HG03442 (cell line): ENCODE data around the gene PABPN1L.

ENCODE experiments used
- ATAC-seq: cut with Tn5 transposase; IDR thresholded peaks from one replicate; pipeline ENCODE4 v1.9.1; 2021; ENCODE audit warnings: mild to moderate bottlenecking, moderate library complexity; ENCODE audit not compliant: unreplicated experiment

Gene PABPN1L

GRCh38 chr16:88866151-88866920, at the start of gene PABPN1L:
PABPN1L (minus strand) TSS chr16:88866660; CDS start chr16:88866606, 54 bp downstream.
- no peak for ATAC-seq

- no peak for ATAC-seq
These were observed 49.3 kb upstream of the PABPN1L start for GRCh38 chr16:88915639-88916327.

GRCh38 chr16:88914750-88915368, 48.4 kb upstream of the PABPN1L start:
- no peak for ATAC-seq

- ATAC-seq: no peak
These were observed 47.4 kb upstream of the PABPN1L start for GRCh38 chr16:88913870-88914269.

- ATAC-seq: no peak
These were observed 46.6 kb upstream of the PABPN1L start for GRCh38 chr16:88913001-88913612.

GRCh38 chr16:88912556-88912955, 46.1 kb upstream of the PABPN1L start:
- no peak for ATAC-seq

GRCh38 chr16:88911946-88912310, 45.5 kb upstream of the PABPN1L start:
- ATAC-seq: no peak

GRCh38 chr16:88911136-88911945, 44.9 kb upstream of the PABPN1L start:
- ATAC-seq: no peak

- ATAC-seq: no peak
These were observed 44.0 kb upstream of the PABPN1L start for GRCh38 chr16:88910284-88911135.

- no peak for ATAC-seq
These were observed 43.2 kb upstream of the PABPN1L start for GRCh38 chr16:88909431-88910210.

- ATAC-seq: no peak
These were observed 41.8 kb upstream of the PABPN1L start for GRCh38 chr16:88908307-88908706.

GRCh38 chr16:88907768-88908167, 41.3 kb upstream of the PABPN1L start:
- no peak for ATAC-seq

GRCh38 chr16:88906535-88907105, 40.2 kb upstream of the PABPN1L start:
- ATAC-seq: no peak

- ATAC-seq: no peak
These were observed 39.6 kb upstream of the PABPN1L start for GRCh38 chr16:88906020-88906419.

- no peak for ATAC-seq
These were observed 39.1 kb upstream of the PABPN1L start for GRCh38 chr16:88905563-88905962.

GRCh38 chr16:88904676-88905365, 38.4 kb upstream of the PABPN1L start:
- no peak for ATAC-seq

- no peak for ATAC-seq
These were observed 36.8 kb upstream of the PABPN1L start for GRCh38 chr16:88903267-88903666.

- no peak for ATAC-seq
These were observed 36.3 kb upstream of the PABPN1L start for GRCh38 chr16:88902744-88903143.
